WTC11 (cell line): Measurements from ENCODE around the gene BRI3. TPM values are rescaled to one million over a fixed set of nuclear protein-coding genes. Genes with fewer than 3 reads are reported as not detected.

Experiments
- ATAC-seq: fragments of 200-7000 bp; cut with Tn5 transposase; 2 replicates; pipeline ENCODE4 v1.10.0; 2021; ENCODE audit warnings: mild to moderate bottlenecking, moderate library complexity
- CTCF ChIA-PET: fragments of 300-600 bp; sonication (Branson Sonifier 250); formaldehyde crosslinking; loops from one replicate; lab custom pipeline; 2021; ENCODE audit warnings: antibody characterized with exemption; lab: Charles Lee
- POLR2A ChIA-PET: fragments of 350-600 bp; sonication (Branson Sonifier 250); formaldehyde crosslinking; loops from one replicate; lab custom pipeline; 2021; ENCODE audit warnings: antibody characterized with exemption; lab: Charles Lee
- DNase-seq: peaks from one replicate; pipeline ENCODE4 v3.0.0; 2021; ENCODE audit warnings: low spot score
- H3K27ac Mint-ChIP-seq: 2 replicates; pipeline ENCODE4 v1.8.0; 2021; ENCODE audit warnings: mixed read lengths
- H3K27me3 Mint-ChIP-seq: 2 replicates; pipeline ENCODE4 v1.8.0; 2021; ENCODE audit warnings: low read depth, mild to moderate bottlenecking, moderate library complexity, mixed read lengths
- H3K36me3 Mint-ChIP-seq: 2 replicates; pipeline ENCODE4 v1.8.0; 2021; ENCODE audit warnings: mixed read lengths
- H3K4me1 Mint-ChIP-seq: 2 replicates; pipeline ENCODE4 v1.8.0; 2022; ENCODE audit warnings: mixed read lengths
- H3K4me3 Mint-ChIP-seq: 2 replicates; pipeline ENCODE4 v1.8.0; 2021; ENCODE audit warnings: mild to moderate bottlenecking, moderate library complexity, mixed read lengths
- H3K9me3 Mint-ChIP-seq: 2 replicates; pipeline ENCODE4 v1.8.0; 2021; ENCODE audit warnings: mixed read lengths
- CREM ChIP-seq: sonication (generic); formaldehyde crosslinking; IDR thresholded peaks from 2 replicates; pipeline ENCODE4 v1.8.1; 2022; ENCODE audit warnings: mild to moderate bottlenecking, missing genetic modification reagents, moderate library complexity
- ETV6 ChIP-seq: sonication (generic); formaldehyde crosslinking; IDR thresholded peaks from 2 replicates; pipeline ENCODE4 v1.8.1; 2022; ENCODE audit warnings: mild to moderate bottlenecking, missing genetic modification reagents
- FOXK1 ChIP-seq: sonication (generic); formaldehyde crosslinking; IDR thresholded peaks from 2 replicates; pipeline ENCODE4 v1.8.0; 2022; ENCODE audit warnings: mild to moderate bottlenecking, moderate library complexity, missing genetic modification reagents
- GABPB1 ChIP-seq: sonication (generic); formaldehyde crosslinking; IDR thresholded peaks from 2 replicates; pipeline ENCODE4 v1.8.1; 2023; ENCODE audit warnings: mild to moderate bottlenecking, missing genetic modification reagents
- GRHL2 ChIP-seq: fragments of 250-450 bp; sonication (Bioruptor Pico); IDR thresholded peaks from 2 replicates; pipeline ENCODE4 v1.8.0; 2022; ENCODE audit warnings: mild to moderate bottlenecking, moderate library complexity; ENCODE audit not compliant: insufficient replicate concordance, severe bottlenecking
- JAZF1 ChIP-seq: fragments of 250-450 bp; sonication (Bioruptor Pico); IDR thresholded peaks from 2 replicates; pipeline ENCODE4 v1.9.0; 2021; ENCODE audit warnings: moderate library complexity, mild to moderate bottlenecking, inconsistent platforms
- JUN ChIP-seq: sonication (generic); formaldehyde crosslinking; IDR thresholded peaks from 2 replicates; pipeline ENCODE4 v1.8.0; 2023; ENCODE audit warnings: mild to moderate bottlenecking, missing genetic modification reagents
- KAT7 ChIP-seq: sonication (generic); formaldehyde crosslinking; IDR thresholded peaks from 2 replicates; pipeline ENCODE4 v1.8.1; 2023; ENCODE audit warnings: missing genetic modification reagents, mild to moderate bottlenecking, borderline replicate concordance
- MYBL2 ChIP-seq: sonication (generic); formaldehyde crosslinking; IDR thresholded peaks from 2 replicates; pipeline ENCODE4 v1.8.1; 2023; ENCODE audit warnings: mild to moderate bottlenecking, moderate library complexity, missing genetic modification reagents
- NFYB ChIP-seq: sonication (generic); formaldehyde crosslinking; conservative IDR thresholded peaks from 2 replicates; pipeline ENCODE4 v1.8.0; 2022; ENCODE audit warnings: low read depth, missing genetic modification reagents
- NR1H2 ChIP-seq: sonication (generic); formaldehyde crosslinking; IDR thresholded peaks from 2 replicates; pipeline ENCODE4 v1.9.0; 2021; ENCODE audit warnings: mild to moderate bottlenecking, moderate library complexity, missing genetic modification reagents
- NR2C2 ChIP-seq: sonication (generic); formaldehyde crosslinking; IDR thresholded peaks from 2 replicates; pipeline ENCODE4 v1.8.0; 2022; ENCODE audit warnings: mild to moderate bottlenecking, missing genetic modification reagents
- PRRX2 ChIP-seq: fragments of 250-450 bp; sonication (Bioruptor Pico); IDR thresholded peaks from 2 replicates; pipeline ENCODE4 v1.8.0; 2021; ENCODE audit warnings: mild to moderate bottlenecking
- RELA ChIP-seq: sonication (generic); formaldehyde crosslinking; IDR thresholded peaks from 2 replicates; pipeline ENCODE4 v1.8.1; 2022; ENCODE audit warnings: missing genetic modification reagents, mild to moderate bottlenecking, borderline replicate concordance
- SMAD4 ChIP-seq: sonication (generic); formaldehyde crosslinking; IDR thresholded peaks from 2 replicates; pipeline ENCODE4 v1.8.0; 2022; ENCODE audit warnings: mild to moderate bottlenecking, missing genetic modification reagents
- TP53 ChIP-seq: sonication (generic); formaldehyde crosslinking; IDR thresholded peaks from 2 replicates; pipeline ENCODE4 v1.8.1; 2023; ENCODE audit warnings: mild to moderate bottlenecking, missing genetic modification reagents
- ZNF138 ChIP-seq: sonication (generic); formaldehyde crosslinking; conservative IDR thresholded peaks from 2 replicates; pipeline ENCODE4 v1.8.1; 2022; ENCODE audit warnings: mild to moderate bottlenecking, moderate library complexity, missing genetic modification reagents
- ZNF671 ChIP-seq: fragments of 250-450 bp; sonication (Bioruptor Pico); IDR thresholded peaks from 2 replicates; pipeline ENCODE4 v1.8.0; 2021; ENCODE audit warnings: mild to moderate bottlenecking
- total RNA-seq: library from RNA; stranded (reverse); gene quantifications from 3 replicates; pipeline ENCODE4 v1.2.3, GENCODE V29; 2021
- TF ChIP-seq, protein P1 (sequence below): sonication (generic); formaldehyde crosslinking; IDR thresholded peaks from 2 replicates; pipeline ENCODE4 v1.8.1; 2023; ENCODE audit warnings: mild to moderate bottlenecking, missing genetic modification reagents, moderate library complexity
- TF ChIP-seq, protein P2 (sequence below): sonication (generic); formaldehyde crosslinking; IDR thresholded peaks from 2 replicates; pipeline ENCODE4 v1.8.0; 2022; ENCODE audit warnings: missing genetic modification reagents
- TF ChIP-seq, protein P3 (sequence below): sonication (generic); formaldehyde crosslinking; IDR thresholded peaks from 2 replicates; pipeline ENCODE4 v1.8.0; 2022; ENCODE audit warnings: mild to moderate bottlenecking, missing genetic modification reagents
- TF ChIP-seq, protein P4 (sequence below): sonication (generic); formaldehyde crosslinking; IDR thresholded peaks from 2 replicates; pipeline ENCODE4 v1.8.1; 2022; ENCODE audit warnings: mild to moderate bottlenecking, missing genetic modification reagents, moderate library complexity, borderline replicate concordance
- TF ChIP-seq, protein P5 (sequence below): sonication (generic); formaldehyde crosslinking; IDR thresholded peaks from 2 replicates; pipeline ENCODE4 v1.8.1; 2023; ENCODE audit warnings: mild to moderate bottlenecking, missing genetic modification reagents
- TF ChIP-seq, protein P6 (sequence below): sonication (generic); formaldehyde crosslinking; IDR thresholded peaks from 2 replicates; pipeline ENCODE4 v1.8.1; 2023; ENCODE audit warnings: mild to moderate bottlenecking, moderate library complexity, missing genetic modification reagents
- TF ChIP-seq, protein P7 (sequence below): sonication (generic); formaldehyde crosslinking; IDR thresholded peaks from 2 replicates; pipeline ENCODE4 v1.8.1; 2022; ENCODE audit warnings: mild to moderate bottlenecking, moderate library complexity, missing genetic modification reagents

BRI3 gene
- total RNA-seq, 1 experiment from 2014 or later = 112 TPM

DNA sequence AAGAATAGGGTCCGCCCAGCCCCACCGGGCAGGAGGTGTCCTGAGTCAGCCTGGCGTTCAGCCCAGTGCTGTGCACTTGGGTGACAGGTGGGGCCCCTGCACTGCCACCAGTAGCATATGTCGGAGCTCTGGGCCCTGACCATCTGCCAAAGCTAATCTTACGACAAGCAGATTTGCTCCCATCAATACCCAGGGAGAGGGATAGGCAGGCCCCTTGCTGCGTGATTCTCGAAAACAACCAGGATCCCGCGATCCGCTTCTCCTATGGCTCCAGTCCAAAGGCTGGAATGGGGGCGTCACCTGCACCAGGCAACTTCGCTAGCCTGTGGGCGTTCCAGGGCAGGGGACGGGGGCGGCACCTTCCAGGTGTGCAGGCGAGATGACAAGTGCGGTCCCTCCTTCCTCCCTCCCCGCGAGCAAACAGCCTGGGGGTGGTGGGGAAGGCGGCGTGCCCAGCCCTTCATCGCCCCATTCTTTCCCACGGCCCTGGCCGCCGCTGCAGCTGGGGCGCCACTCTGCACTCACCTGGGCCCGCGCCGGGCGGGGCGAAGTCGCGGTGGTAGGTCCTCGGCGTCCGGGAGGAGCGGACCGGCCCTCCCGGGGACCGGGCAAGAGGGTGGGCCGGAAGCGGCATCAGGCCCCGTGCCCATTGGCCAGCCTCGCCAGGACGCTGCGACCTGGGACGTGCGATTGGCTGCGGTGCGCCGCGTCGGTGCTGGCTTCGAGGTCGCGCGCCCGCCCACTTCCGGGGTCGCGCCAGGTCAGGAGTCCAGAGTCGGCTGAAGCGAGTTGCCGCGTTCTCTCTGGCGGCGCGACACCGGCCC is 29.7 kb upstream of the BRI3 start, which contains the start of gene TECPR1:
Gene TECPR1, minus strand, starts transcription at position 632 of the 824 bp plus-strand sequence. CDS start 6,086 bp downstream, outside the sequence.
- H3K4me3 Mint-ChIP-seq = peak within 1 kb of the TSS; percentile 96
- no peaks in the 10 kb centered on the region for H3K27me3 Mint-ChIP-seq
- ChIA-PET POLR2A (no interaction called here), CTCF (interaction anchor here (1.0 to 1.4 kb wide), 2 partner anchors 72 to 150 kb away, joined by 3 read pairs; partner anchors contain the start of gene BAIAP2L1)
- DNase-seq (peak; percentile 93), ATAC-seq (peak; percentile 96)
- no peaks in the 10 kb centered on the region for H3K9me3 Mint-ChIP-seq
- peak within 1 kb of the TSS; percentile 87 for H3K27ac Mint-ChIP-seq
- H3K4me1 Mint-ChIP-seq = peaks cover 23% of the 10 kb centered on the region
- no peaks in the 10 kb centered on the region; the same call in 1 of the 2 replicates for H3K36me3 Mint-ChIP-seq
- TF ChIP-seq SMAD4 (CRISPR knock-in tag) = no peak
- TF ChIP-seq PRRX2 (CRISPR knock-in tag) = no peak
- no peak for TF ChIP-seq NR1H2 (CRISPR knock-in tag)
- TF ChIP-seq TP53 (CRISPR knock-in tag) = no peak
- no peak for TF ChIP-seq ZNF671 (CRISPR knock-in tag)
- TF ChIP-seq NR2C2 (CRISPR knock-in tag) = peak; percentile 81
- TF ChIP-seq ZNF138 (CRISPR knock-in tag) = no peak
- TF ChIP-seq RELA (CRISPR knock-in tag) = peak; percentile 34; the same call in 1 of the 2 replicates
- TF ChIP-seq JAZF1 = no peak
- TF ChIP-seq, protein P1, sequence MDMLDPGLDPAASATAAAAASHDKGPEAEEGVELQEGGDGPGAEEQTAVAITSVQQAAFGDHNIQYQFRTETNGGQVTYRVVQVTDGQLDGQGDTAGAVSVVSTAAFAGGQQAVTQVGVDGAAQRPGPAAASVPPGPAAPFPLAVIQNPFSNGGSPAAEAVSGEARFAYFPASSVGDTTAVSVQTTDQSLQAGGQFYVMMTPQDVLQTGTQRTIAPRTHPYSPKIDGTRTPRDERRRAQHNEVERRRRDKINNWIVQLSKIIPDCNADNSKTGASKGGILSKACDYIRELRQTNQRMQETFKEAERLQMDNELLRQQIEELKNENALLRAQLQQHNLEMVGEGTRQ (CRISPR knock-in tag) = no peak; the same call in 1 of the 2 replicates
- TF ChIP-seq, protein P2, sequence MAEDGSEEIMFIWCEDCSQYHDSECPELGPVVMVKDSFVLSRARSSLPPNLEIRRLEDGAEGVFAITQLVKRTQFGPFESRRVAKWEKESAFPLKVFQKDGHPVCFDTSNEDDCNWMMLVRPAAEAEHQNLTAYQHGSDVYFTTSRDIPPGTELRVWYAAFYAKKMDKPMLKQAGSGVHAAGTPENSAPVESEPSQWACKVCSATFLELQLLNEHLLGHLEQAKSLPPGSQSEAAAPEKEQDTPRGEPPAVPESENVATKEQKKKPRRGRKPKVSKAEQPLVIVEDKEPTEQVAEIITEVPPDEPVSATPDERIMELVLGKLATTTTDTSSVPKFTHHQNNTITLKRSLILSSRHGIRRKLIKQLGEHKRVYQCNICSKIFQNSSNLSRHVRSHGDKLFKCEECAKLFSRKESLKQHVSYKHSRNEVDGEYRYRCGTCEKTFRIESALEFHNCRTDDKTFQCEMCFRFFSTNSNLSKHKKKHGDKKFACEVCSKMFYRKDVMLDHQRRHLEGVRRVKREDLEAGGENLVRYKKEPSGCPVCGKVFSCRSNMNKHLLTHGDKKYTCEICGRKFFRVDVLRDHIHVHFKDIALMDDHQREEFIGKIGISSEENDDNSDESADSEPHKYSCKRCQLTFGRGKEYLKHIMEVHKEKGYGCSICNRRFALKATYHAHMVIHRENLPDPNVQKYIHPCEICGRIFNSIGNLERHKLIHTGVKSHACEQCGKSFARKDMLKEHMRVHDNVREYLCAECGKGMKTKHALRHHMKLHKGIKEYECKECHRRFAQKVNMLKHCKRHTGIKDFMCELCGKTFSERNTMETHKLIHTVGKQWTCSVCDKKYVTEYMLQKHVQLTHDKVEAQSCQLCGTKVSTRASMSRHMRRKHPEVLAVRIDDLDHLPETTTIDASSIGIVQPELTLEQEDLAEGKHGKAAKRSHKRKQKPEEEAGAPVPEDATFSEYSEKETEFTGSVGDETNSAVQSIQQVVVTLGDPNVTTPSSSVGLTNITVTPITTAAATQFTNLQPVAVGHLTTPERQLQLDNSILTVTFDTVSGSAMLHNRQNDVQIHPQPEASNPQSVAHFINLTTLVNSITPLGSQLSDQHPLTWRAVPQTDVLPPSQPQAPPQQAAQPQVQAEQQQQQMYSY (CRISPR knock-in tag) = peak; percentile 52; the same call in 1 of the 2 replicates
- TF ChIP-seq, protein P3, sequence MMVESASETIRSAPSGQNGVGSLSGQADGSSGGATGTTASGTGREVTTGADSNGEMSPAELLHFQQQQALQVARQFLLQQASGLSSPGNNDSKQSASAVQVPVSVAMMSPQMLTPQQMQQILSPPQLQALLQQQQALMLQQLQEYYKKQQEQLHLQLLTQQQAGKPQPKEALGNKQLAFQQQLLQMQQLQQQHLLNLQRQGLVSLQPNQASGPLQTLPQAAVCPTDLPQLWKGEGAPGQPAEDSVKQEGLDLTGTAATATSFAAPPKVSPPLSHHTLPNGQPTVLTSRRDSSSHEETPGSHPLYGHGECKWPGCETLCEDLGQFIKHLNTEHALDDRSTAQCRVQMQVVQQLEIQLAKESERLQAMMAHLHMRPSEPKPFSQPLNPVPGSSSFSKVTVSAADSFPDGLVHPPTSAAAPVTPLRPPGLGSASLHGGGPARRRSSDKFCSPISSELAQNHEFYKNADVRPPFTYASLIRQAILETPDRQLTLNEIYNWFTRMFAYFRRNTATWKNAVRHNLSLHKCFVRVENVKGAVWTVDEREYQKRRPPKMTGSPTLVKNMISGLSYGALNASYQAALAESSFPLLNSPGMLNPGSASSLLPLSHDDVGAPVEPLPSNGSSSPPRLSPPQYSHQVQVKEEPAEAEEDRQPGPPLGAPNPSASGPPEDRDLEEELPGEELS = peak; percentile 85
- 0 out of 2 replicates have a peak, but pooled peaks have one; percentile 88 for TF ChIP-seq KAT7
- TF ChIP-seq ETV6 (CRISPR knock-in tag) = peak; percentile 91
- TF ChIP-seq FOXK1 (CRISPR knock-in tag) = peak; percentile 92
- TF ChIP-seq, protein P4, sequence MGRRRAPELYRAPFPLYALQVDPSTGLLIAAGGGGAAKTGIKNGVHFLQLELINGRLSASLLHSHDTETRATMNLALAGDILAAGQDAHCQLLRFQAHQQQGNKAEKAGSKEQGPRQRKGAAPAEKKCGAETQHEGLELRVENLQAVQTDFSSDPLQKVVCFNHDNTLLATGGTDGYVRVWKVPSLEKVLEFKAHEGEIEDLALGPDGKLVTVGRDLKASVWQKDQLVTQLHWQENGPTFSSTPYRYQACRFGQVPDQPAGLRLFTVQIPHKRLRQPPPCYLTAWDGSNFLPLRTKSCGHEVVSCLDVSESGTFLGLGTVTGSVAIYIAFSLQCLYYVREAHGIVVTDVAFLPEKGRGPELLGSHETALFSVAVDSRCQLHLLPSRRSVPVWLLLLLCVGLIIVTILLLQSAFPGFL (CRISPR knock-in tag) = no peak
- TF ChIP-seq, protein P5, sequence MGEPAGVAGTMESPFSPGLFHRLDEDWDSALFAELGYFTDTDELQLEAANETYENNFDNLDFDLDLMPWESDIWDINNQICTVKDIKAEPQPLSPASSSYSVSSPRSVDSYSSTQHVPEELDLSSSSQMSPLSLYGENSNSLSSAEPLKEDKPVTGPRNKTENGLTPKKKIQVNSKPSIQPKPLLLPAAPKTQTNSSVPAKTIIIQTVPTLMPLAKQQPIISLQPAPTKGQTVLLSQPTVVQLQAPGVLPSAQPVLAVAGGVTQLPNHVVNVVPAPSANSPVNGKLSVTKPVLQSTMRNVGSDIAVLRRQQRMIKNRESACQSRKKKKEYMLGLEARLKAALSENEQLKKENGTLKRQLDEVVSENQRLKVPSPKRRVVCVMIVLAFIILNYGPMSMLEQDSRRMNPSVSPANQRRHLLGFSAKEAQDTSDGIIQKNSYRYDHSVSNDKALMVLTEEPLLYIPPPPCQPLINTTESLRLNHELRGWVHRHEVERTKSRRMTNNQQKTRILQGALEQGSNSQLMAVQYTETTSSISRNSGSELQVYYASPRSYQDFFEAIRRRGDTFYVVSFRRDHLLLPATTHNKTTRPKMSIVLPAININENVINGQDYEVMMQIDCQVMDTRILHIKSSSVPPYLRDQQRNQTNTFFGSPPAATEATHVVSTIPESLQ (CRISPR knock-in tag) = no peak
- peak; percentile 98 for TF ChIP-seq NFYB (CRISPR knock-in tag)
- TF ChIP-seq CREM (CRISPR knock-in tag) = peak; percentile 84
- peak; percentile 75 for TF ChIP-seq MYBL2 (CRISPR knock-in tag)
- TF ChIP-seq, protein P6, sequence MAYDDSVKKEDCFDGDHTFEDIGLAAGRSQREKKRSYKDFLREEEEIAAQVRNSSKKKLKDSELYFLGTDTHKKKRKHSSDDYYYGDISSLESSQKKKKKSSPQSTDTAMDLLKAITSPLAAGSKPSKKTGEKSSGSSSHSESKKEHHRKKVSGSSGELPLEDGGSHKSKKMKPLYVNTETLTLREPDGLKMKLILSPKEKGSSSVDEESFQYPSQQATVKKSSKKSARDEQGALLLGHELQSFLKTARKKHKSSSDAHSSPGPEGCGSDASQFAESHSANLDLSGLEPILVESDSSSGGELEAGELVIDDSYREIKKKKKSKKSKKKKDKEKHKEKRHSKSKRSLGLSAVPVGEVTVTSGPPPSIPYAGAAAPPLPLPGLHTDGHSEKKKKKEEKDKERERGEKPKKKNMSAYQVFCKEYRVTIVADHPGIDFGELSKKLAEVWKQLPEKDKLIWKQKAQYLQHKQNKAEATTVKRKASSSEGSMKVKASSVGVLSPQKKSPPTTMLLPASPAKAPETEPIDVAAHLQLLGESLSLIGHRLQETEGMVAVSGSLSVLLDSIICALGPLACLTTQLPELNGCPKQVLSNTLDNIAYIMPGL = peak; percentile 79; the same call in 1 of the 2 replicates
- TF ChIP-seq GRHL2 = no peak
- peak; percentile 73 for TF ChIP-seq GABPB1 (CRISPR knock-in tag)
- TF ChIP-seq, protein P7, sequence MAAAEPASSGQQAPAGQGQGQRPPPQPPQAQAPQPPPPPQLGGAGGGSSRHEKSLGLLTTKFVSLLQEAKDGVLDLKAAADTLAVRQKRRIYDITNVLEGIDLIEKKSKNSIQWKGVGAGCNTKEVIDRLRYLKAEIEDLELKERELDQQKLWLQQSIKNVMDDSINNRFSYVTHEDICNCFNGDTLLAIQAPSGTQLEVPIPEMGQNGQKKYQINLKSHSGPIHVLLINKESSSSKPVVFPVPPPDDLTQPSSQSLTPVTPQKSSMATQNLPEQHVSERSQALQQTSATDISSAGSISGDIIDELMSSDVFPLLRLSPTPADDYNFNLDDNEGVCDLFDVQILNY (CRISPR knock-in tag) = 0 out of 2 replicates have a peak, but pooled peaks have one; percentile 9
- TF ChIP-seq JUN (CRISPR knock-in tag) = 0 out of 2 replicates have a peak, but pooled peaks have one; percentile 38
